T-helper 17 cell (primary cell): ENCODE measurements around the gene NELFCD. TPM values are rescaled to one million over a fixed set of nuclear protein-coding genes. Genes with fewer than 3 reads are reported as not detected.

Experiments
- ATAC-seq: fragments of 150-1000 bp; cut with Tn5 transposase; 2 replicates; pipeline ENCODE4 v1.10.0; 2021; ENCODE audit warnings: mild to moderate bottlenecking, moderate library complexity
- DNase-seq, 3 donors: peaks; one replicate each; pipeline versions ENCODE4 v3.0.0 to v3.0.0-alpha.2; 2020 to 2021
- H3K9me3 ChIP-seq: one replicate; pipeline ENCODE4 v1.7.0; 2013; ENCODE audit warnings: low read length, mild to moderate bottlenecking; ENCODE audit not compliant: control insufficient read depth, poor library complexity, severe bottlenecking
- H3K27ac Mint-ChIP-seq: one replicate; pipeline ENCODE4 v1.8.0; 2022; ENCODE audit warnings: mild to moderate bottlenecking, moderate library complexity, mixed read lengths
- H3K27me3 Mint-ChIP-seq: one replicate; pipeline ENCODE4 v1.8.0; 2022; ENCODE audit warnings: mixed read lengths
- H3K36me3 Mint-ChIP-seq: one replicate; pipeline ENCODE4 v1.8.0; 2022; ENCODE audit warnings: low read depth, mixed read lengths
- H3K4me1 Mint-ChIP-seq: one replicate; pipeline ENCODE4 v1.8.0; 2022; ENCODE audit warnings: mild to moderate bottlenecking, mixed read lengths
- H3K4me3 Mint-ChIP-seq: one replicate; pipeline ENCODE4 v1.8.0; 2022; ENCODE audit warnings: mild to moderate bottlenecking, moderate library complexity, mixed read lengths
- total RNA-seq, 4 donors: library from RNA in 2 of 4; stranded (reverse) in 2 of 4; gene quantifications; one replicate each; pipeline ENCODE4 v1.2.3 and lab custom pipeline; 2022 to 2026

NELFCD gene
- total RNA-seq, 2 donors from 2014 or later, result 71.0 to 82.3 TPM

GRCh38 chr20:59020938-59021551, 40.0 kb downstream of the NELFCD start:
- H3K27ac Mint-ChIP-seq, result no peak overlapping the region
- no peaks in the 10 kb centered on the region for H3K27me3 Mint-ChIP-seq
- no peak for DNase-seq
- ATAC-seq, result no peak
- H3K36me3 Mint-ChIP-seq, result peaks cover 4% of the 10 kb centered on the region
- no peaks in the 10 kb centered on the region for H3K9me3 ChIP-seq
- H3K4me3 Mint-ChIP-seq, result no peak overlapping the region
- peaks cover 34% of the 10 kb centered on the region for H3K4me1 Mint-ChIP-seq

DNA sequence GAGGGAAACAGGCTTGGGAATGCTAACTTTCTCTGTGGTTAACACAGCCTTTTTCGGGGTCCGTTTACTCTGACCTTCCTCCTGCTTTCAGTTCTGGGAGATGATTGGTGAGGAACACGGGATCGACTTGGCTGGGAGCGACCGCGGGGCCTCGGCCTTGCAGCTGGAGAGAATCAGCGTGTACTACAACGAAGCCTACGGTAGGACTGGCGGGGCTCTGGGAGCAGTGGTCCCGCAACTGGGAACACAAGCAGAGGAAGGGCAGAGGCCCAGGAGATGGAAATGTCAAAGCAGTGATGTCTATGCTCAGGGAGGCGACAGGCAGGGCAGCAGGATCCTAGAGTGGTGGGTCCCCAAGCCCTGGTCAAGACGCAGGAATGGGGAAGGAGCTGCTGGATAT, 41.7 kb downstream of the NELFCD start:
- no peak overlapping the region for H3K4me3 Mint-ChIP-seq
- ATAC-seq, result no peak
- peaks cover 36% of the 10 kb centered on the region for H3K4me1 Mint-ChIP-seq
- no peak for DNase-seq
- peaks cover 8% of the 10 kb centered on the region for H3K36me3 Mint-ChIP-seq
- H3K27ac Mint-ChIP-seq, result peak overlapping the region; percentile 27
- H3K9me3 ChIP-seq, result no peaks in the 10 kb centered on the region
- H3K27me3 Mint-ChIP-seq, result no peaks in the 10 kb centered on the region

DNA sequence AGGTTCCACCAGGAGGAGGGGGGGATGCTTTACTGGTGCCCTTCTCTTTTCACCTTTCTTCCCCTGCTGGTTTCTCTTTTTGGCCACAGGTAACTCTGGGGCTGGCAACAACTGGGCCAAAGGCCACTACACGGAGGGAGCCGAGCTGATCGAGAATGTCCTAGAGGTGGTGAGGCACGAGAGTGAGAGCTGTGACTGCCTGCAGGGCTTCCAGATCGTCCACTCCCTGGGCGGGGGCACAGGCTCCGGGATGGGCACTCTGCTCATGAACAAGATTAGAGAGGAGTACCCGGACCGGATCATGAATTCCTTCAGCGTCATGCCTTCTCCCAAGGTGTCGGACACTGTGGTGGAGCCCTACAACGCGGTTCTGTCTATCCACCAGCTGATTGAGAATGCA, 42.6 kb downstream of the NELFCD start:
- Mint-ChIP-seq H3K4me1 (peaks cover 37% of the 10 kb centered on the region), H3K27me3 (no peaks in the 10 kb centered on the region), H3K27ac (no peak overlapping the region), H3K36me3 (peaks cover 8% of the 10 kb centered on the region), H3K4me3 (no peak overlapping the region)
- DNase-seq (no peak), ATAC-seq (no peak)
- H3K9me3 ChIP-seq, result no peaks in the 10 kb centered on the region

DNA sequence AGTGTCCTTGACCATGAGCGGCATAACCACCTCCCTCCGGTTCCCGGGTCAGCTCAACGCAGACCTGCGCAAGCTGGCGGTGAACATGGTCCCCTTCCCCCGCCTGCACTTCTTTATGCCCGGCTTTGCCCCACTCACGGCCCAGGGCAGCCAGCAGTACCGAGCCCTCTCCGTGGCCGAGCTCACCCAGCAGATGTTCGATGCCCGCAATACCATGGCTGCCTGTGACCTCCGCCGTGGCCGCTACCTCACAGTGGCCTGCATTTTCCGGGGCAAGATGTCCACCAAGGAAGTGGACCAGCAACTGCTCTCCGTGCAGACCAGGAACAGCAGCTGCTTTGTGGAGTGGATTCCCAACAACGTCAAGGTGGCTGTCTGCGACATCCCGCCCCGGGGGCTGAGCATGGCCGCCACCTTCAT, 43.1 kb downstream of the NELFCD start:
- Mint-ChIP-seq H3K4me1 (peaks cover 41% of the 10 kb centered on the region), H3K4me3 (no peak overlapping the region), H3K27ac (peak overlapping the region; percentile 79), H3K36me3 (peaks cover 8% of the 10 kb centered on the region), H3K27me3 (no peaks in the 10 kb centered on the region)
- no peak for DNase-seq
- no peak for ATAC-seq
- H3K9me3 ChIP-seq, result no peaks in the 10 kb centered on the region

DNA sequence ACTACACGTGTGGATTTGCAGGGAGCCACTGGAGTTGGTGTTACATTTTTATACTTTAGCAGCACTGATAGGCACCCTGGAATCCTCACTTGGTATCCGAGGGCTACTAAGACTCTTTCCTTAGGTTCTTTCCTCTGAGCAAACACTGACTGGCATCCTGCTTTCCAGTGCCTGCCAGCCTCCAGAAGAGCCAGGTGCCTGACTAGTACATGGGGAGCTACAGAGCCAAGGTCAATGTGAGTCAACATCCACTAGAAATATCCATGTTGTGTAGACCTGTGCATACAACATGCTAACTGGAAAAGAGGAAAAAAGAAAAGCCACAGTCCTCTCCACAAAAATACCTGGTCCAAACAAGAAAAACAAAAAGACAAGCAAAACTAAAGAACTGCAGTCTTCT, 44.0 kb downstream of the NELFCD start:
- ATAC-seq (no peak), DNase-seq (no peak)
- no peak overlapping the region for H3K27ac Mint-ChIP-seq
- H3K4me3 Mint-ChIP-seq, result no peak overlapping the region
- H3K36me3 Mint-ChIP-seq, result peaks cover 10% of the 10 kb centered on the region
- no peaks in the 10 kb centered on the region for H3K9me3 ChIP-seq
- no peaks in the 10 kb centered on the region for H3K27me3 Mint-ChIP-seq
- peaks cover 46% of the 10 kb centered on the region for H3K4me1 Mint-ChIP-seq

- DNase-seq (no peak), ATAC-seq (no peak)
- Mint-ChIP-seq H3K27me3 (no peaks in the 10 kb centered on the region), H3K27ac (no peak overlapping the region), H3K36me3 (peaks cover 14% of the 10 kb centered on the region), H3K4me3 (no peak overlapping the region), H3K4me1 (peaks cover 50% of the 10 kb centered on the region)
- H3K9me3 ChIP-seq, result no peaks in the 10 kb centered on the region
Measured at GRCh38 chr20:59025511-59025910, 44.5 kb downstream of the NELFCD start.

GRCh38 chr20:59026904-59027740, 46.1 kb downstream of the NELFCD start:
- H3K4me1 Mint-ChIP-seq, result peaks cover 58% of the 10 kb centered on the region
- H3K36me3 Mint-ChIP-seq, result peaks cover 14% of the 10 kb centered on the region
- DNase-seq (no peak), ATAC-seq (no peak)
- H3K4me3 Mint-ChIP-seq, result peak overlapping the region; percentile 73
- no peaks in the 10 kb centered on the region for H3K27me3 Mint-ChIP-seq
- no peaks in the 10 kb centered on the region for H3K9me3 ChIP-seq
- peak overlapping the region; percentile 89 for H3K27ac Mint-ChIP-seq

GRCh38 chr20:59027741-59028320, 46.8 kb downstream of the NELFCD start:
- H3K4me1 Mint-ChIP-seq, result peaks cover 55% of the 10 kb centered on the region
- ATAC-seq (no peak), DNase-seq (no peak)
- no peaks in the 10 kb centered on the region for H3K9me3 ChIP-seq
- peaks cover 12% of the 10 kb centered on the region for H3K36me3 Mint-ChIP-seq
- H3K27ac Mint-ChIP-seq, result peak overlapping the region; percentile 89
- H3K27me3 Mint-ChIP-seq, result no peaks in the 10 kb centered on the region
- peak overlapping the region; percentile 73 for H3K4me3 Mint-ChIP-seq

GRCh38 chr20:59028812-59029211, 47.8 kb downstream of the NELFCD start:
- peaks cover 55% of the 10 kb centered on the region for H3K4me1 Mint-ChIP-seq
- H3K27ac Mint-ChIP-seq, result peak overlapping the region; percentile 89

DNA sequence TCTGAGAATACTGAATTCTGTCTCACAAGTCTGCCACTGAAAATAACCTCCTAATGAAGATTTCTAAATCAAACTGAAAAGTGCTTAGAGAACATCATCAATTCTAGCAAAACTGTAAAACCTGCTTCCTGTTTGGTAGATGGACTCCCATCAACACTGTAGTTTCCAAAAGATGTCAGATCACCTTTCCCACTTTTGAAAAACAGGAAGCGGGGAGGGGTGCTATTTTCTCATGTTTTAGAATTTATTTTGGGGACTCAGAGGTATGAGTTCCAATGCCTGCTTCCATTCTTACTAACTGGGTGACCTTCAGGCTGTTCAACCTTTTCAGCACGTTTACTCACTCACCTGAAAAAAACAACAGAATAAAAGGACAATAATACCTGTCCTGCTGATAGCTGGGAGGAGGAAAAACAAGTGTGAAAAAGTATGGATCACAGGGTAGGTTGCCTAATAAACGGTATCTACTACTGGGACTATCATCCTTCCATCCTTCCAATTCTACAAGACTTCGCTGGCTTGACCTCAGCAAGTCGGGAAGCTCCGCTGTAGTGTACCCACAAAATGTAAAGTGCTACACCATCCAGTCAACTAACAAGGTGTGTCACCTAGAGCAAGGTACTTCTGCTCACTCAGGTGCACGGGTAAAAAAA, 50.0 kb downstream of the NELFCD start:
- Mint-ChIP-seq H3K36me3 (peaks cover 14% of the 10 kb centered on the region), H3K4me1 (peaks cover 47% of the 10 kb centered on the region)

More at GRCh38 chr20:59028812-59029211, 47.8 kb downstream of the NELFCD start:
- Mint-ChIP-seq H3K36me3 (peaks cover 12% of the 10 kb centered on the region), H3K27me3 (no peaks in the 10 kb centered on the region), H3K4me3 (peak overlapping the region; percentile 75)
- no peak for ATAC-seq
- DNase-seq, result no peak
- H3K9me3 ChIP-seq, result no peaks in the 10 kb centered on the region

DNA sequence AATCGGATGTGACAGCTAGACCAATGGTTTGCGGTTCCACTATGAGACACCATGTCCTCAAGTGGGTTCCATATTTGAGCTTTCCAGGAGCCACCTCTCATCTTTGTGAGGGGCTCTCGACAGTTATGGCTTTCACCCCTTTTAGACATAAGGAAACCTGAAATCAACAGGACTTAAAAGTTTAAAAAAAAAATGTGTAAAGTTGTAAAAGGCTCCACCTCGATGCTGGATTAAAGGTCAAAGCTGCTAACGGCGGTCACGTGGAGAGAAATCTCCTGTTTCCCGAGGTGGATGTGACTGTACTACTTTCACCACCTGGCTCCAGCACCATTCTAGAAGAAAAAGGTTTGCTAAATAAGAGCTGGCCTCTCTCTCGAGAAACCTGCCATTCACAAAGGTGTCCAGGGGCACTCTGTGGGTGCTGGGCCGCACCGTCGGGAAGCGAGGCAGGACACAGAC, 50.5 kb downstream of the NELFCD start:
- H3K4me3 Mint-ChIP-seq, result peak overlapping the region; percentile 93
- peaks cover 44% of the 10 kb centered on the region for H3K4me1 Mint-ChIP-seq
- DNase-seq, result no peak
- no peaks in the 10 kb centered on the region for H3K27me3 Mint-ChIP-seq
- peaks cover 14% of the 10 kb centered on the region for H3K36me3 Mint-ChIP-seq
- peak overlapping the region; percentile 94 for H3K27ac Mint-ChIP-seq
- no peak for ATAC-seq
- H3K9me3 ChIP-seq, result no peaks in the 10 kb centered on the region

More for the DNA sequence above, 50.0 kb downstream of the NELFCD start:
- peak overlapping the region; percentile 93 for H3K4me3 Mint-ChIP-seq
- no peaks in the 10 kb centered on the region for H3K9me3 ChIP-seq
- peak overlapping the region; percentile 94 for H3K27ac Mint-ChIP-seq
- DNase-seq (no peak), ATAC-seq (no peak)
- no peaks in the 10 kb centered on the region for H3K27me3 Mint-ChIP-seq

DNA sequence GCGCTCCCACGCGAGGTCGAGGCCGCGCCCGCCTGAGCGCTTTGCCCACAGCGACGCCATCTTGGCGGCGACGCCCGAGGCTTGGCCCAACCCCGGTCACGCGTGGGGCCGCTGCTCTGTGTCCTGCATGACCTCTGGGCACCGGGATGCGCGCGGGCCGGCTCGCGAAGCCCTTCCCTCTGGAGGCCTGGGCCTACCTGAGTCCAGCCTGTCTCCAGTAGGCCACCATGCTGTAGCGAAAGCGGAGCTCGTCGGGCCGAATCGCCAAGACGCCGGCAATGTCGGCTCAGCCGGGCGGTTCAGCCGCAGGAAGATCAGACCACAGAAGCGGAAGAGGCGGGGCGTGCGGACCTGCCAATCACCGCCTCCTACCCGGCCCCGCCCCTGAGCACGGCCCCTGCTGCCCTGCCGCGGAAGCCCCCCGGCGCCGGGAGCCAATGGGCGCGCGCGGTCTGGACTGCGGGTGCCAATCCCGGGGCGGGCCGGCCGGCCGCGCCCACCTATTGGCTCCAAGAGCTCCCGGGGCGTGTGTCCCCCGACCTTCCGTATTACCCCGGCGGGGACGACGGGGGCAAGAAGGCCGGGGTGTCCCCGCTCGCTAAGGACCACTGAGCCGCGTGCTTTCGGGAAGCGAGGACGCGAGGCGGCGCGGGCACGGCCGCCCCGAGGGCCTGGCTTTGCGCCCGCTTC, 51.1 kb downstream of the NELFCD start, which contains the start of gene ATP5F1E:
ATP5F1E (minus strand) TSS at position 313 of the 690 bp plus-strand sequence; CDS start at position 229, 84 bp downstream.
- Mint-ChIP-seq H3K27ac (peak within 1 kb of the TSS; percentile 94), H3K4me3 (peak within 1 kb of the TSS; percentile 93), H3K27me3 (no peaks in the 10 kb centered on the region), H3K4me1 (peaks cover 41% of the 10 kb centered on the region), H3K36me3 (peaks cover 15% of the 10 kb centered on the region)
- ATAC-seq, result peak; percentile 96
- H3K9me3 ChIP-seq, result no peaks in the 10 kb centered on the region
- DNase-seq, result peak; percentile 96 to 99 (median 98)
